Neuron (in vitro differentiated cells): Measurements from ENCODE around the gene TRIM4.
"Not testable (repeated sequence)": the region's sequence is repeated elsewhere in the genome, so short reads cannot be mapped to it uniquely, and the experiment has no call there.

Source experiments
- H2AFZ ChIP-seq: one replicate; pipeline ENCODE4 v1.6.1; 2013; ENCODE audit warnings: low read depth, mild to moderate bottlenecking, inconsistent platforms, low read length, moderate library complexity
- H3K27me3 ChIP-seq: one replicate; pipeline ENCODE4 v1.6.1; 2013; ENCODE audit warnings: low read length; ENCODE audit not compliant: insufficient read depth
- H3K36me3 ChIP-seq: one replicate; pipeline ENCODE4 v1.6.1; 2013; ENCODE audit warnings: low read length; ENCODE audit not compliant: insufficient read depth
- H3K4me1 ChIP-seq: one replicate; pipeline ENCODE4 v1.6.1; 2013; ENCODE audit warnings: low read length; ENCODE audit not compliant: insufficient read depth
- H3K4me3 ChIP-seq: 2 replicates; pipeline ENCODE4 v1.5.1; 2013; ENCODE audit warnings: mild to moderate bottlenecking, low read length, moderate library complexity
- H3K9me3 ChIP-seq: one replicate; pipeline ENCODE4 v1.6.1; 2013; ENCODE audit warnings: low read length

Gene TRIM4

DNA sequence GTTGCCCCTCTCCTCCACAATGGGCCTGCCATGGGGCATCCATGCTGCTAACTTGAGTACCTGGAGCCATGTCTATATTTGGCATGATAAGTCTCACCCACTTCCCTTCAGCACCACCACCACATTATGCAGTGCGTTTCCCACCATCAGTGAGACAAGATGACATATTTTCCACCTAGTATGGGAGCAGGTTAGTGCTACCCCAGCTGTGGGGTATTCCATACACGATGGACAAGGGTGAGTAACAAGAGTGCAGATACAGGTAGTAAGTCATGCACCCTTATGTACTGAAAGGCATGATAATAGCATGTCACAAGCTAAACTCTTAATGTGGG, 21.3 kb downstream of the TRIM4 start:
- Histone ChIP-seq H3K4me1 (no peaks in the 10 kb centered on the region), H2AFZ (no peak overlapping the region), H3K36me3 (no peaks in the 10 kb centered on the region), H3K27me3 (no peaks in the 10 kb centered on the region), H3K9me3 (no peaks in the 10 kb centered on the region), H3K4me3 (no peak overlapping the region)

DNA sequence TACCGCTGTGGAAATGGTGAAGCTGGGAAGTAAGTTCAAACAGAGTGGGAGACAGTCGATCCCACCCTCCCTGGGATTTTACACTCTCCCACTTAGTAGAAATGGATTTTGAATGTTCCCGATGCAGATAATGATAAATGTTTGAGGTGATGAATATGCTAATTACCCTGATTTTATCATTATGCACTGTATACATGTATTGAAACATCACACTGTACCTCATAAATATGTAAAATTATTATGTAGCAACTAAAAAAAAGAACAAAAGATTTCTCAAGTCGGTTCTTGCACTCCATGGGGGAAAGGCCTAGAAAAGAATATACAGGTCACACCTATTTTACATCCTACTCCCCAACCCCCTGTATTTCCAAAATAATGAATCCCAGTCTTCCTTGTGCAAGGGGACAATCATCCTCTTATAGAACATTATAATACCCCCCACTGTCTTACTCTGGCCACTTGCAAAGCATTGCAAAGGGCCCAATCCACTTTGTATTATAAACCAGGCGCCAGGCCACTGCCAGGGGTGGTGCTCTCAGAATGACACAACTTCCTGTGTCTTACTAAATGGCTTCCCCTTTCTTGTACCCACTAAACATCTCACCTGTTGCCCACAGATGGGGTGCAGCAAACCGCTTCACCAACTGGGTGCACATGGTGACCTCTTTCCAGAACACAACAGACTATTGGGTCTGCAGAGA, 21.9 kb downstream of the TRIM4 start:
- H3K9me3 ChIP-seq, result no peaks in the 10 kb centered on the region
- H2AFZ ChIP-seq, result no peak overlapping the region
- H3K4me1 ChIP-seq, result no peaks in the 10 kb centered on the region
- H3K36me3 ChIP-seq, result no peaks in the 10 kb centered on the region
- H3K27me3 ChIP-seq, result no peaks in the 10 kb centered on the region
- H3K4me3 ChIP-seq, result no peak overlapping the region

DNA sequence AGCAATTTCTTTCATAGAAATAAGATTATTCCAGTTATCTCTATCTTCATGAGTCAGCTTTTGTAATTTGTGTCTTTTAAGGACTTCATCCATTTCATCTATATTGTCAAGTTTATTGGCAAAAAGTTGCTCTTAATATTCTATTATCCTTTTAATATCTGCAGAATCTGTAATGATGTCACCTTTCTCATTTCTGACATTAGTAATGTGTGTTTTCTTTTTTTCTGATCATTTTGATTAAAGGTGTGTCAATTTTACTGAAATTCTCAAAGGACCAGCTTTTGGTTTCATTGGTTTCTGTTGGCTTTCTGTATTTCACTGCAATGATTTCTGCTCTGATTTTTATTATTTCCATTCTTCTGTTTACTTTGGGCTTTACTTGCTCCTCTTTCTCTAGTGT, 24.6 kb downstream of the TRIM4 start:
- H3K4me3 ChIP-seq, result no peak overlapping the region
- H3K4me1 ChIP-seq, result no peaks in the 10 kb centered on the region
- H3K27me3 ChIP-seq, result no peaks in the 10 kb centered on the region
- no peak overlapping the region for H2AFZ ChIP-seq
- no peaks in the 10 kb centered on the region for H3K36me3 ChIP-seq
- no peaks in the 10 kb centered on the region for H3K9me3 ChIP-seq

DNA sequence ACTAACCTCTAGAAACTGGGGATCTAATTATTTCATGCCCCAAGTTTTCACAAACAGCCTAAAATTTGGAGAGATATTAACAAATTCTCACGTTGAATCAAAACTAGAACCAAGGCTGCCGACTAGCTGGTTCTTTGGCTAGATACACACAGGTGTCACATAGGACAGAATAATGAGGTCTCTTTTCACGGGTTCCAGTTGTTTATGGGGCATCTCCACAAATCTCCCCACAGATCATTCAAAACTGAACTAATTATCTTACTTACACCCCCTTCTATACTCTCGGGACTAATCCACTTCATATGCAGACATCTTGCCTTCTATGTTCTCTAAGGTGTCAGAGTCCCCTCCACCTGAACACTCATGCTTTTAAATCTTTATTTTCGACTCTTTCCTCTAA, 26.1 kb downstream of the TRIM4 start:
- Histone ChIP-seq H3K27me3 (no peaks in the 10 kb centered on the region), H3K36me3 (no peaks in the 10 kb centered on the region), H3K4me3 (no peak overlapping the region), H3K9me3 (no peaks in the 10 kb centered on the region), H2AFZ (no peak overlapping the region), H3K4me1 (no peaks in the 10 kb centered on the region)

DNA sequence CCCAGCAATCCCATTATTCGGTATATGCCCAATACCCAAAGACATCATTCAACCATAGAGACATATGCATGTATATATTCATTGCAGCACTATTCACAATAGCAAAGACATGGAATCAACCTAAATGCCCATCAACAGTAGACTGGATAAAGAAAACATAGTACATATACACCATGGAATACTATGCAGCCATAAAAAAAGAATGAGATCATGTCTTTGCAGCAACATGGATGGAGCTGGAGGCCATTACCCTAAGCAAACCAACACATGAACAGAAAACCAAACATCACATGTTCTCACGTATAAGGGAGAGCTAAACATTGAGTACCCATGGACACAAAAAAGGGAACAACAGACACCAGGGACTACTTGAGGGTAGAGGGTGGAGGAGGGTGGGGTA, 29.0 kb downstream of the TRIM4 start:
- H2AFZ ChIP-seq, H3K9me3 ChIP-seq, H3K36me3 ChIP-seq, H3K4me3 ChIP-seq, H3K4me1 ChIP-seq, H3K27me3 ChIP-seq: not testable (repeated sequence)

DNA sequence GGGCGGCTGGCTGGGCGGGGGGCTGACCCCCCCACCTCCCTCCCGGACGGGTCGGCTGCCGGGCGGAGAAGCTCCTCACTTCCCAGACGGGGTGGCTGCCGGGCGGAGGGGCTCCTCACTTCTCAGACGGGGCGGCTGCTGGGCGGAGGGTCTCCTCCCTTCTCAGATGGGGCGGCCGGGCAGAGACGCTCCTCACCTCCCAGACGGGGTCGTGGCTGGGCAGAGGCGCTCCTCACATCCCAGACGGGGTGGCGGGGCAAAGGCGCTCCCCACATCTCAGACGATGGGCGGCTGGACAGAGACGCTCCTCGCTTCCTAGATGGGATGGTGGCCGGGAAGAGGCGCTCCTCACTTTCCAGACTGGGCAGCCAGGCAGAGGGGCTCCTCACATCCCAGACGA, 31.0 kb downstream of the TRIM4 start:
- not testable (repeated sequence) for H3K9me3 ChIP-seq, H2AFZ ChIP-seq, H3K27me3 ChIP-seq, H3K4me3 ChIP-seq, H3K36me3 ChIP-seq, H3K4me1 ChIP-seq

DNA sequence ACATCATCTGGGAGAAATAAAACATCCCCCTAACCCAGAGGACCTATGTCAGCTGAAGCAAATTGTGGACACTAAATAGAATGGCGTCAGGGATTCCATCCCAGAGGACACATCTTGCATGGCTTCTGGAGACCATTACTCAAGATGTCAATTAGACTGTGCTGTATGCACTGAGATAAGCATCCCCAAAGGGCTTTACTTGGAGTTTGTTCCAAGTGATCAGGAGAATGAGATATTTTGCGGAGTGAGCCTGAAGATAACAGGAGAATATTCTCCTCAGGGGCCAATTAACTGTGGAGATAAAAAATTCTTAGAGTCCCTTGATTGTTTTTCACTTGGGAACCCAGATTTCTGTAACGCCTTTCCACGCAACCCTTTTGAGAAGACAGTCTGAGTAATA, 38.0 kb downstream of the TRIM4 start:
- H3K36me3 ChIP-seq, result no peaks in the 10 kb centered on the region
- no peaks in the 10 kb centered on the region for H3K4me1 ChIP-seq
- no peaks in the 10 kb centered on the region for H3K9me3 ChIP-seq
- H3K4me3 ChIP-seq, result no peak overlapping the region
- H2AFZ ChIP-seq, result no peak overlapping the region
- H3K27me3 ChIP-seq, result no peaks in the 10 kb centered on the region

DNA sequence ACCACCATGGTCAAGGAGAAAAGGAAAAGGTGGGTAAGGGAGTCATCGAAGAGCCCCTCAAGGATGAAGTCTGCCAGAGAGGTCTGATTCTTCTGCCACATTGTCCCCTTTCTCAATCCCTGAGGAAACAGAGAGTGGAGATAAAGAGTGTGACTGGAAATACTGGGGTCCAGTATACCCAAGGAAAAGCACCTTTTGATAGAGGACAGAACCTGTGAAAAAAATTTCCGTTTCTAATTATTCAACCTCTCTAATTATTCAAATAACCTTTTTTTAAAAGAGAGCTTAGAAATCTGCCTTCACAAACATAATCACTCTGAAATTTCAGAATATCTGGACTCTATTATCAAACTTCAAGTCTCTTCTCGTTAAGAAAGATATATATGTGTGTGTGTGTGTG, 42.4 kb downstream of the TRIM4 start, which contains the start of gene OR2AE1:
OR2AE1 (minus strand) TSS at position 101 of the 400 bp plus-strand sequence; CDS start at position 101, 0 bp downstream.
- Histone ChIP-seq H3K4me3 (no peak within 1 kb of the TSS), H2AFZ (no peak within 1 kb of the TSS), H3K36me3 (no peaks in the 10 kb centered on the region), H3K27me3 (no peaks in the 10 kb centered on the region), H3K4me1 (no peaks in the 10 kb centered on the region), H3K9me3 (no peaks in the 10 kb centered on the region)

DNA sequence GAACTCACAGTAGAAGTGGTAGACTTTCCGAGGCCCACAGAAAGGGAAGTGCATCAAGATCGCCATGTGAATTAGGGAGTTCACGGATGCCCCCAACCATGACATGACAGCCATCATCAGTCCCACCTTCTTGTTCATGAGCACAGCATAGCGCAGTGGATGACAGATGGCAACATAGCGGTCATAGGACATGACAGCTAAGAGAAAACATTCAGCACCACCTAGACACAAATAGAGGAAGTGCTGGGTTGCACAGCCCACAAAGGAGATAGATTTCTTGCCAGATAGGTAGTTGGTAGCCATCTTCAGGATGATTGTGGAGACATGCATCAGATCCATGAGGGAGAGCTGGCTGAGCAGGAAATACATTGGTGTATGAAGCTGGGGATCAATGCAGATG, 42.8 kb downstream of the TRIM4 start:
- H3K27me3 ChIP-seq, result no peaks in the 10 kb centered on the region
- no peak overlapping the region for H3K4me3 ChIP-seq
- no peaks in the 10 kb centered on the region for H3K4me1 ChIP-seq
- H3K36me3 ChIP-seq, result no peaks in the 10 kb centered on the region
- H2AFZ ChIP-seq, result no peak overlapping the region
- H3K9me3 ChIP-seq, result no peaks in the 10 kb centered on the region

DNA sequence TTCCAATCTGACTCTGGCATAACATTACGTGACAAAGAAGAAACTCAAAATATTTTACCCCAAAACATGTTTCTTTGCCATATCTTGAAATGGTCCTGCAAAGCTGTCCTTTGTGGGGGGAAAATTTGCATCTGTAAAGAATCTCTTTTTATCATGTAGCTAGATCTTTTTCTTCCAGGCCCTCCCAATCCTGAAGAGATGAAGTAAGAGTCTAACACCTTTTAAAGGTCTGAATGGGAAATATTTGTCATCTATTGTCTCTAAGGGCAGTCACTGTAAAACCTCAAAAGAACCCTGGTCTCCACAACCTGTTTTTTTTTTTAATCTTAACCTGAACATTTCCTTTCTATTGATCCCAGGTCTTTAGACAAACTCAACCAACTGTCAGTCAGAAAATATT, 51.1 kb downstream of the TRIM4 start:
- Histone ChIP-seq H3K9me3 (no peaks in the 10 kb centered on the region), H3K4me1 (no peaks in the 10 kb centered on the region), H3K36me3 (no peaks in the 10 kb centered on the region), H2AFZ (no peak overlapping the region), H3K27me3 (peaks cover 2% of the 10 kb centered on the region), H3K4me3 (no peak overlapping the region)

DNA sequence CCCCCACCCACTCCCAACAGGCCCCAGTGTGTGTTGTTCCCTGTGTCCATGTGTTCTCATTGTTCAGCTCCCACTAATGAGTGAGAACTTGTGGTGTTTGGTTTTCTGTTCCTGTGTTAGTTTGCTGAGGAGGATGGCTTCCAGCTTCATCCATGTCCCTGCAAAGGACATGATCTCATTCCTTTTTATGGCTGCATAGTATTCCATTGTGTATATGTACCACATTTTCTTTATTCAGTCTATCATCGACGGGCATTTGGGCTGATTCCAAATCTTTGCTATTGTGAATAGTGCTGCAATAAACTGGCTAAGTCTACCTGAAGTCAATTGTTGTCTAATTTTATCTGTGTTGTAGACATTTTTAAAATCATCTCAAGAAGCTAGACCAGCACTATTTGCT, 51.9 kb downstream of the TRIM4 start:
- not testable (repeated sequence) for H3K4me1 ChIP-seq, H3K27me3 ChIP-seq, H2AFZ ChIP-seq, H3K9me3 ChIP-seq, H3K36me3 ChIP-seq, H3K4me3 ChIP-seq

DNA sequence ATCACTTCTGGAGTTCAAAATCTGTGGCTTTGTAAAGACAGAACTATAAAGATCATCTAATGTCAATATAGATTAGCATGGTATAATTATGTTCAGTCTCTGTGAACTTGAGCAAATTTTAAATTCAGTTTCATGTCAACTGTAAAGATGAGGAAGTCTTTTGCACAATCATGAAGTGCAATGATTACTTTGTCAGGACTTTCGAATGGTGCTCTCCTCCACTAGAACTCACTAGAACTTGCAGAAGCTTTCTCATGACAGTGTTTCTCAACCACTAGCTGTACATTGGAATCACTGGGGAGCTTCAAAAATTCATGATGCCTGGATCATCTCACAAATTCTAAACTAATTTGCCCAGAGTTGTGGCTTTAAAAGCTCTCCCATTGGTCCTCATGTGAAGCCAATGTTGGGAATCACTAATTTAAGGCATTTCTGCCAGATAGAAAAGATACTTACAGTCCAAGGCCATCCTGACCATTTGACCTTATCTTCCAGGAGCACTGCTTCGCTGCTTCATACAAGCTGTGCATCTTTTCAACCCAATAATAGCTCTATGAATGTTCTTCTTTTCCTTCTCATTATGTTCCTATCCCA, 55.4 kb downstream of the TRIM4 start:
- H3K4me3 ChIP-seq, result no peak overlapping the region
- no peak overlapping the region for H2AFZ ChIP-seq
- H3K27me3 ChIP-seq, result peaks cover 7% of the 10 kb centered on the region
- no peaks in the 10 kb centered on the region for H3K9me3 ChIP-seq
- no peaks in the 10 kb centered on the region for H3K36me3 ChIP-seq
- no peaks in the 10 kb centered on the region for H3K4me1 ChIP-seq

DNA sequence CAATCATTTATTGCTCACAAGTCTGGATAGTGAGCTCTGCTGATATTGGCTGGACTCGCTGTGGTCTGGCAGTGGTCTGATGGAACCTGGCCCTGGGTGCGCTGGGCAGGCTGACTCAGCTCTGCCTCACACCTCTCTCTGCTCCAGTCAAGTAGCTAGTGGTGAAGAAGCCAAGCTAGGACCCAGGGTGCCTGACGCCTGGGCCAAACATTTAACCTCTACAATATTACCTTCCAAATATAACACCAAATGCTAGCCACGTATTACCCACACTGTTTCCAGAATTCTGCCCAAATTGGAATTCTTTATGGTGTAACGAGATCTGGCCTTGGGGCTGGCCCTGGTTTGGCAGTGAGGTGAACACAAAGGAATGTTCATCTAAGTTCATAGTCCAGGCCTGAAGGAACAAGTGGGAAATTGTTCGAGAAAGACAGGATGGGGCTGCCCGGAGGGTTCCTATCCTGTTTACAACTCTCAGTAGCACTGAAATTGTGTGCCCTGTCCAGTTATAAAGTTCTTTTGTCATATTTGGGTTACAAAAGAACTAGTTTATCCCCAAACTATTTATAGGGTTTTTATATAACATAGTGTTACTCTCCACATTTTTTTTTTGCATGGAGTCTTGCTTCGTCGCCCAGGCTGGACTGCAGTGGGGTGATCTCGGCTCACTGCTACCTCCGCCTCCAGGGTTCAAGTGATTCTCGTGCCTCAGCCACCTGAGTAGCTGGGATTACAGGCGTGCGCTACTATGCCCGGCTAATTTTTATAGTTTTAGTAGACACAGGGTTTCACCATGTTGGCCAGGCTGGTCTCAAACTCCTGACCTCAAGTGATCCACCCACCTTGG, 58.8 kb downstream of the TRIM4 start:
- Histone ChIP-seq H3K27me3 (peaks cover 7% of the 10 kb centered on the region), H3K4me3 (no peak overlapping the region), H2AFZ (no peak overlapping the region), H3K4me1 (no peaks in the 10 kb centered on the region), H3K9me3 (no peaks in the 10 kb centered on the region), H3K36me3 (no peaks in the 10 kb centered on the region)
